OCI-LY1 (cell line): ENCODE results near the gene ORC2.

ENCODE experiments used
- CTCF ChIP-seq: fragments of 200-600 bp; sonication (generic), shearing (Covaris generic); IDR thresholded peaks from 2 replicates; pipeline ENCODE4 v1.5.1; 2017; ENCODE audit warnings: mild to moderate bottlenecking, antibody characterized with exemption, low read length, moderate library complexity, mixed read lengths
- EZH2 ChIP-seq: fragments of 200-600 bp; sonication (generic), shearing (Covaris generic); IDR thresholded peaks from 2 replicates; pipeline ENCODE4 v1.8.0; 2017; ENCODE audit warnings: borderline replicate concordance, mixed run types, mild to moderate bottlenecking, antibody characterized with exemption, low read length, moderate library complexity, mixed read lengths

- no peak for TF ChIP-seq CTCF
- TF ChIP-seq EZH2 = no peak
These were observed 99.1 kb downstream of the ORC2 start, which contains the start of gene CLK1 for GRCh38 chr2:200864176-200865034.
